IMR-90 (cell line): ENCODE results near the gene LPO. TPM values are rescaled to one million over a fixed set of nuclear protein-coding genes. Genes with fewer than 3 reads are reported as not detected.

Experiments used
- ATAC-seq: fragments of 200-7000 bp; cut with Tn5 transposase; 2 replicates; pipeline ENCODE4 v1.9.1; 2020; ENCODE audit warnings: low read depth, mild to moderate bottlenecking, moderate library complexity
- BruUV-seq: library from RNA; stranded (reverse); fragments of 400-500 nt; replicated peaks from 2 replicates; lab custom pipeline; 2021; lab: Mats Ljungman, UMichigan
- CTCF ChIA-PET: fragments of 300-600 bp; formaldehyde crosslinking; extraction: SDS; loops from one replicate; lab custom pipeline; 2021; ENCODE audit warnings: antibody characterized with exemption; lab: Yijun Ruan, JAX
- POLR2A ChIA-PET: fragments of 300-600 bp; sonication (Branson Sonifier 250); formaldehyde crosslinking; loops from one replicate; lab custom pipeline; 2022; ENCODE audit warnings: antibody characterized with exemption; ENCODE audit not compliant: unreplicated experiment; lab: Charles Lee
- DNase-seq: peaks from one replicate; pipeline ENCODE4 v3.0.0; 2013
- H2AFZ ChIP-seq: replicated peaks from 2 replicates; pipeline ENCODE3; 2013; ENCODE audit warnings: low read length, mild to moderate bottlenecking; ENCODE audit not compliant: poor library complexity
- H2AK5ac ChIP-seq: 2 replicates; pipeline ENCODE4 v1.6.1; 2013; ENCODE audit warnings: low read depth, low read length, inconsistent platforms
- H2AK9ac ChIP-seq: replicated peaks from 2 replicates; pipeline ENCODE3; 2013; ENCODE audit warnings: mild to moderate bottlenecking, low read depth, low read length, moderate library complexity; ENCODE audit not compliant: poor library complexity
- H2BK120ac ChIP-seq: 2 replicates; pipeline ENCODE4 v1.6.1; 2013; ENCODE audit warnings: low read depth, low read length, inconsistent platforms
- H2BK15ac ChIP-seq: 3 replicates; pipeline ENCODE4 v1.6.1; 2013; ENCODE audit warnings: low read depth, low read length, inconsistent platforms
- H2BK20ac ChIP-seq: 2 replicates; pipeline ENCODE4 v1.6.1; 2013; ENCODE audit warnings: low read depth, mild to moderate bottlenecking, inconsistent platforms, low read length, moderate library complexity
- H2BK5ac ChIP-seq: 2 replicates; pipeline ENCODE4 v1.6.1; 2013; ENCODE audit warnings: mild to moderate bottlenecking, low read depth, low read length, inconsistent platforms; ENCODE audit not compliant: poor library complexity, severe bottlenecking
- H3K14ac ChIP-seq: replicated peaks from 2 replicates; pipeline ENCODE4 v1.6.1; 2013; ENCODE audit warnings: low read depth, low read length, inconsistent platforms
- H3K18ac ChIP-seq: 2 replicates; pipeline ENCODE4 v1.6.1; 2013; ENCODE audit warnings: low read depth, low read length, control low read depth
- H3K23ac ChIP-seq: 2 replicates; pipeline ENCODE4 v1.6.1; 2013; ENCODE audit warnings: low read depth, low read length, inconsistent platforms
- H3K27ac ChIP-seq: 2 replicates; pipeline ENCODE4 v1.5.1; 2013; ENCODE audit warnings: mild to moderate bottlenecking, control low read depth, low read length; ENCODE audit not compliant: insufficient read depth
- H3K27me3 ChIP-seq: 2 replicates; pipeline ENCODE4 v1.6.1; 2013; ENCODE audit warnings: low read length; ENCODE audit not compliant: control insufficient read depth, insufficient read depth
- H3K36me3 ChIP-seq: 2 replicates; pipeline ENCODE4 v1.6.1; 2013; ENCODE audit warnings: low read length, mixed read lengths; ENCODE audit not compliant: control insufficient read depth, insufficient read depth
- H3K4ac ChIP-seq: 2 replicates; pipeline ENCODE4 v1.6.1; 2013; ENCODE audit warnings: low read depth, low read length, inconsistent platforms
- H3K4me1 ChIP-seq: 2 replicates; pipeline ENCODE4 v1.6.1; 2013; ENCODE audit warnings: low read length, mixed read lengths; ENCODE audit not compliant: control insufficient read depth, insufficient read depth
- H3K4me2 ChIP-seq: 2 replicates; pipeline ENCODE4 v1.6.1; 2013; ENCODE audit warnings: low read depth, mild to moderate bottlenecking, control low read depth, low read length, moderate library complexity
- H3K4me3 ChIP-seq: 2 replicates; pipeline ENCODE4 v1.5.1; 2013; ENCODE audit warnings: low read depth, mild to moderate bottlenecking, control low read depth, low read length, moderate library complexity; ENCODE audit not compliant: insufficient read depth
- H3K56ac ChIP-seq: 2 replicates; pipeline ENCODE4 v1.6.1; 2013; ENCODE audit warnings: low read length, inconsistent platforms; ENCODE audit not compliant: insufficient read depth; ENCODE audit errors: extremely low read depth
- H3K79me1 ChIP-seq, 2 experiments: 2 replicates each; pipeline ENCODE4 v1.6.1; 2013; ENCODE audit warnings: low read length in 2 of 2, inconsistent platforms in 1 of 2, low read depth in 1 of 2
- H3K9ac ChIP-seq: 2 replicates; pipeline ENCODE4 v1.6.1; 2013; ENCODE audit warnings: low read depth, low read length, control low read depth
- H3K9me1 ChIP-seq: 2 replicates; pipeline ENCODE4 v1.6.1; 2013; ENCODE audit warnings: low read length, inconsistent platforms; ENCODE audit not compliant: insufficient read depth
- H3K9me3 ChIP-seq: 2 replicates; pipeline ENCODE4 v1.6.1; 2013; ENCODE audit warnings: low read length; ENCODE audit not compliant: control insufficient read depth, insufficient read depth
- H4K20me1 ChIP-seq: 2 replicates; pipeline ENCODE4 v1.6.1; 2013; ENCODE audit warnings: low read length, inconsistent platforms; ENCODE audit not compliant: insufficient read depth
- H4K5ac ChIP-seq: 2 replicates; pipeline ENCODE4 v1.6.1; 2013; ENCODE audit warnings: mild to moderate bottlenecking, low read depth, low read length, control low read depth
- H4K8ac ChIP-seq, 2 experiments: 2 replicates each; pipeline ENCODE4 v1.6.1; 2013; ENCODE audit warnings: low read depth in 2 of 2, low read length in 2 of 2, control low read depth in 1 of 2, inconsistent platforms in 1 of 2
- H4K91ac ChIP-seq: 2 replicates; pipeline ENCODE4 v1.6.1; 2013; ENCODE audit warnings: low read depth, low read length, inconsistent platforms; ENCODE audit not compliant: insufficient read depth
- CTCF ChIP-seq: conservative IDR thresholded peaks from 2 replicates; pipeline ENCODE4 v1.5.1; 2012; ENCODE audit warnings: mild to moderate bottlenecking, low read depth, low read length, improper control_type of control experiment
- FOS ChIP-seq: fragments of 150-350 bp; IDR thresholded peaks from 2 replicates; pipeline ENCODE4 v1.6.1; 2016; ENCODE audit warnings: low read depth, low read length
- MAFK ChIP-seq: IDR thresholded peaks from 2 replicates; pipeline ENCODE4 v1.6.1; 2012; ENCODE audit warnings: low read depth, low read length, improper control_type of control experiment
- MAZ ChIP-seq: IDR thresholded peaks from 2 replicates; pipeline ENCODE4 v1.6.1; 2012; ENCODE audit warnings: low read depth, mild to moderate bottlenecking, low read length, improper control_type of control experiment, moderate library complexity, borderline replicate concordance
- MXI1 ChIP-seq: IDR thresholded peaks from 2 replicates; pipeline ENCODE4 v1.6.1; 2012; ENCODE audit warnings: low read depth, mild to moderate bottlenecking, low read length, moderate library complexity, borderline replicate concordance
- POLR2A ChIP-seq: IDR thresholded peaks from 2 replicates; pipeline ENCODE4 v1.6.1; 2012; ENCODE audit warnings: mild to moderate bottlenecking, low read depth, low read length
- USF2 ChIP-seq: fragments of 150-350 bp; IDR thresholded peaks from 2 replicates; pipeline ENCODE4 v1.6.1; 2017; ENCODE audit warnings: mild to moderate bottlenecking, antibody characterized with exemption, low read length, low read depth
- WGBS, 2 experiments: methylation state at CpG; one replicate each; pipeline versions ENCODE4 v1.1.5 to v1.1.7; 2013; ENCODE audit warnings: missing lambda C conversion rate in 2 of 2; ENCODE audit not compliant: insufficient read length in 1 of 2; ENCODE audit errors: extremely low coverage in 2 of 2; 5-methylcytosine and 5-hydroxymethylcytosine counted together
- dilution Hi-C: fragments of 300-500 bp; cut with HindIII; formaldehyde crosslinking; loops from one replicate; pipeline ENCODE4 v1.14.3; 2018; ENCODE audit warnings: low sequenced_read_pairs; ENCODE audit not compliant: unreplicated experiment
- in situ Hi-C: fragments of 300-500 bp; cut with MboI; formaldehyde crosslinking; loops from 3 replicates; pipeline ENCODE4 v1.14.3; 2019; ENCODE audit warnings: low sequenced_read_pairs, inconsistent platforms, mixed read lengths
- intact Hi-C: fragments of 100-400 bp; cut with micrococcal nuclease; formaldehyde crosslinking; loops from 2 replicates; pipeline ENCODE4 v1.10.0; 2022
- polyA plus RNA-seq, 3 experiments: library from polyadenylated mRNA; depleted of rRNA; stranded (reverse); fragments of >200 nt; gene quantifications; 2 replicates each; pipeline ENCODE4 v1.2.3, GENCODE V29; 2012; ENCODE audit warnings: low replicate concordance in 1 of 3
- total RNA-seq: library from RNA; depleted of rRNA; stranded (reverse); fragments of >200 nt; gene quantifications from 2 replicates; pipeline ENCODE4 v1.2.3, GENCODE V29; 2012

LPO gene
- total and polyA plus RNA-seq, 2 of the 4 experiments (the other 2 are of a cell fraction) = not detected

GRCh38 chr17:58280480-58281217 is 42.3 kb downstream of the LPO start, which contains the start of gene MPO:
MPO (minus strand) TSS chr17:58280935; CDS start chr17:58280758, 177 bp downstream.
- no peaks in the 10 kb centered on the region for H3K79me1 ChIP-seq
- no peak within 1 kb of the TSS for H2BK20ac ChIP-seq
- in situ Hi-C loops (no loop called here), dilution Hi-C loops (no loop called here), intact Hi-C loops (no loop called here)
- no peak within 1 kb of the TSS for H2AK5ac ChIP-seq
- peaks cover 24% of the 10 kb centered on the region for H3K27me3 ChIP-seq
- H3K4me1 ChIP-seq = no peaks in the 10 kb centered on the region
- no peak within 1 kb of the TSS for H3K4me3 ChIP-seq
- no peak within 1 kb of the TSS for H3K9ac ChIP-seq
- no peak within 1 kb of the TSS for H3K18ac ChIP-seq
- H3K9me1 ChIP-seq = no peaks in the 10 kb centered on the region
- H3K4ac ChIP-seq = no peak within 1 kb of the TSS
- ChIA-PET POLR2A (no interaction called here), CTCF (no interaction called here)
- no peak within 1 kb of the TSS for H2BK15ac ChIP-seq
- no TSS peak for BruUV-seq
- no peak within 1 kb of the TSS for H3K4me2 ChIP-seq
- no peaks in the 10 kb centered on the region for H3K9me3 ChIP-seq
- no peak within 1 kb of the TSS for H2AFZ ChIP-seq
- no peak within 1 kb of the TSS for H3K27ac ChIP-seq
- TF ChIP-seq USF2 = no peak
- no peak for TF ChIP-seq FOS
- TF ChIP-seq POLR2A = no peak
- TF ChIP-seq MAZ = no peak
- no peak for TF ChIP-seq MAFK
- no peak for TF ChIP-seq MXI1
- TF ChIP-seq CTCF = no peak
- H2BK120ac ChIP-seq = no peak within 1 kb of the TSS
- H4K20me1 ChIP-seq = no peaks in the 10 kb centered on the region
- no peak within 1 kb of the TSS for H3K56ac ChIP-seq
- H4K91ac ChIP-seq = no peak within 1 kb of the TSS
- H3K36me3 ChIP-seq = no peaks in the 10 kb centered on the region
- H2BK5ac ChIP-seq = no peak within 1 kb of the TSS
- DNase-seq = no peak
- no peak for ATAC-seq
- WGBS, 2 experiments = no CpG with 5 or more reads among the region's 5 CpGs
- H2AK9ac ChIP-seq = no peak within 1 kb of the TSS
- H3K14ac ChIP-seq = no peak within 1 kb of the TSS
- H3K23ac ChIP-seq = no peak within 1 kb of the TSS
- no peak within 1 kb of the TSS for H4K8ac ChIP-seq
- no peak within 1 kb of the TSS for H4K5ac ChIP-seq
